IMR-90 (cell line): ENCODE results near the gene HAND2. TPM values are rescaled to one million over a fixed set of nuclear protein-coding genes. Genes with fewer than 3 reads are reported as not detected.

ENCODE experiments used
- ATAC-seq: fragments of 200-7000 bp; cut with Tn5 transposase; 2 replicates; pipeline ENCODE4 v1.9.1; 2020; ENCODE audit warnings: low read depth, mild to moderate bottlenecking, moderate library complexity
- BruUV-seq: library from RNA; stranded (reverse); fragments of 400-500 nt; replicated peaks from 2 replicates; lab custom pipeline; 2021; lab: Mats Ljungman, UMichigan
- CTCF ChIA-PET: fragments of 300-600 bp; formaldehyde crosslinking; extraction: SDS; loops from one replicate; lab custom pipeline; 2021; ENCODE audit warnings: antibody characterized with exemption; lab: Yijun Ruan, JAX
- POLR2A ChIA-PET: fragments of 300-600 bp; sonication (Branson Sonifier 250); formaldehyde crosslinking; loops from one replicate; lab custom pipeline; 2022; ENCODE audit warnings: antibody characterized with exemption; ENCODE audit not compliant: unreplicated experiment; lab: Charles Lee
- DNase-seq: peaks from one replicate; pipeline ENCODE4 v3.0.0; 2013
- H2AFZ ChIP-seq: replicated peaks from 2 replicates; pipeline ENCODE3; 2013; ENCODE audit warnings: low read length, mild to moderate bottlenecking; ENCODE audit not compliant: poor library complexity
- H2AK5ac ChIP-seq: 2 replicates; pipeline ENCODE4 v1.6.1; 2013; ENCODE audit warnings: low read depth, low read length, inconsistent platforms
- H2AK9ac ChIP-seq: replicated peaks from 2 replicates; pipeline ENCODE3; 2013; ENCODE audit warnings: mild to moderate bottlenecking, low read depth, low read length, moderate library complexity; ENCODE audit not compliant: poor library complexity
- H2BK120ac ChIP-seq: 2 replicates; pipeline ENCODE4 v1.6.1; 2013; ENCODE audit warnings: low read depth, low read length, inconsistent platforms
- H2BK15ac ChIP-seq: 3 replicates; pipeline ENCODE4 v1.6.1; 2013; ENCODE audit warnings: low read depth, low read length, inconsistent platforms
- H2BK20ac ChIP-seq: 2 replicates; pipeline ENCODE4 v1.6.1; 2013; ENCODE audit warnings: low read depth, mild to moderate bottlenecking, inconsistent platforms, low read length, moderate library complexity
- H2BK5ac ChIP-seq: 2 replicates; pipeline ENCODE4 v1.6.1; 2013; ENCODE audit warnings: mild to moderate bottlenecking, low read depth, low read length, inconsistent platforms; ENCODE audit not compliant: poor library complexity, severe bottlenecking
- H3K14ac ChIP-seq: replicated peaks from 2 replicates; pipeline ENCODE4 v1.6.1; 2013; ENCODE audit warnings: low read depth, low read length, inconsistent platforms
- H3K18ac ChIP-seq: 2 replicates; pipeline ENCODE4 v1.6.1; 2013; ENCODE audit warnings: low read depth, low read length, control low read depth
- H3K23ac ChIP-seq: 2 replicates; pipeline ENCODE4 v1.6.1; 2013; ENCODE audit warnings: low read depth, low read length, inconsistent platforms
- H3K27ac ChIP-seq: 2 replicates; pipeline ENCODE4 v1.5.1; 2013; ENCODE audit warnings: mild to moderate bottlenecking, control low read depth, low read length; ENCODE audit not compliant: insufficient read depth
- H3K27me3 ChIP-seq: 2 replicates; pipeline ENCODE4 v1.6.1; 2013; ENCODE audit warnings: low read length; ENCODE audit not compliant: control insufficient read depth, insufficient read depth
- H3K36me3 ChIP-seq: 2 replicates; pipeline ENCODE4 v1.6.1; 2013; ENCODE audit warnings: low read length, mixed read lengths; ENCODE audit not compliant: control insufficient read depth, insufficient read depth
- H3K4ac ChIP-seq: 2 replicates; pipeline ENCODE4 v1.6.1; 2013; ENCODE audit warnings: low read depth, low read length, inconsistent platforms
- H3K4me1 ChIP-seq: 2 replicates; pipeline ENCODE4 v1.6.1; 2013; ENCODE audit warnings: low read length, mixed read lengths; ENCODE audit not compliant: control insufficient read depth, insufficient read depth
- H3K4me2 ChIP-seq: 2 replicates; pipeline ENCODE4 v1.6.1; 2013; ENCODE audit warnings: low read depth, mild to moderate bottlenecking, control low read depth, low read length, moderate library complexity
- H3K4me3 ChIP-seq: 2 replicates; pipeline ENCODE4 v1.5.1; 2013; ENCODE audit warnings: low read depth, mild to moderate bottlenecking, control low read depth, low read length, moderate library complexity; ENCODE audit not compliant: insufficient read depth
- H3K56ac ChIP-seq: 2 replicates; pipeline ENCODE4 v1.6.1; 2013; ENCODE audit warnings: low read length, inconsistent platforms; ENCODE audit not compliant: insufficient read depth; ENCODE audit errors: extremely low read depth
- H3K79me1 ChIP-seq, 2 experiments: 2 replicates each; pipeline ENCODE4 v1.6.1; 2013; ENCODE audit warnings: low read length in 2 of 2, inconsistent platforms in 1 of 2, low read depth in 1 of 2
- H3K9ac ChIP-seq: 2 replicates; pipeline ENCODE4 v1.6.1; 2013; ENCODE audit warnings: low read depth, low read length, control low read depth
- H3K9me1 ChIP-seq: 2 replicates; pipeline ENCODE4 v1.6.1; 2013; ENCODE audit warnings: low read length, inconsistent platforms; ENCODE audit not compliant: insufficient read depth
- H3K9me3 ChIP-seq: 2 replicates; pipeline ENCODE4 v1.6.1; 2013; ENCODE audit warnings: low read length; ENCODE audit not compliant: control insufficient read depth, insufficient read depth
- H4K20me1 ChIP-seq: 2 replicates; pipeline ENCODE4 v1.6.1; 2013; ENCODE audit warnings: low read length, inconsistent platforms; ENCODE audit not compliant: insufficient read depth
- H4K5ac ChIP-seq: 2 replicates; pipeline ENCODE4 v1.6.1; 2013; ENCODE audit warnings: mild to moderate bottlenecking, low read depth, low read length, control low read depth
- H4K8ac ChIP-seq, 2 experiments: 2 replicates each; pipeline ENCODE4 v1.6.1; 2013; ENCODE audit warnings: low read depth in 2 of 2, low read length in 2 of 2, control low read depth in 1 of 2, inconsistent platforms in 1 of 2
- H4K91ac ChIP-seq: 2 replicates; pipeline ENCODE4 v1.6.1; 2013; ENCODE audit warnings: low read depth, low read length, inconsistent platforms; ENCODE audit not compliant: insufficient read depth
- BHLHE40 ChIP-seq: fragments of 150-350 bp; IDR thresholded peaks from 2 replicates; pipeline ENCODE4 v1.6.1; 2016; ENCODE audit warnings: mild to moderate bottlenecking, low read depth, low read length
- CEBPB ChIP-seq: IDR thresholded peaks from 2 replicates; pipeline ENCODE4 v1.6.1; 2012; ENCODE audit warnings: low read depth, low read length, improper control_type of control experiment
- CHD1 ChIP-seq: IDR thresholded peaks from 2 replicates; pipeline ENCODE4 v1.6.1; 2012; ENCODE audit warnings: low read depth, low read length, improper control_type of control experiment
- CTCF ChIP-seq: conservative IDR thresholded peaks from 2 replicates; pipeline ENCODE4 v1.5.1; 2012; ENCODE audit warnings: mild to moderate bottlenecking, low read depth, low read length, improper control_type of control experiment
- ELK1 ChIP-seq: fragments of 150-350 bp; IDR thresholded peaks from 2 replicates; pipeline ENCODE4 v1.6.1; 2016; ENCODE audit warnings: low read depth, mild to moderate bottlenecking, low read length, moderate library complexity, borderline replicate concordance
- FOS ChIP-seq: fragments of 150-350 bp; IDR thresholded peaks from 2 replicates; pipeline ENCODE4 v1.6.1; 2016; ENCODE audit warnings: low read depth, low read length
- MAZ ChIP-seq: IDR thresholded peaks from 2 replicates; pipeline ENCODE4 v1.6.1; 2012; ENCODE audit warnings: low read depth, mild to moderate bottlenecking, low read length, improper control_type of control experiment, moderate library complexity, borderline replicate concordance
- MXI1 ChIP-seq: IDR thresholded peaks from 2 replicates; pipeline ENCODE4 v1.6.1; 2012; ENCODE audit warnings: low read depth, mild to moderate bottlenecking, low read length, moderate library complexity, borderline replicate concordance
- POLR2A ChIP-seq: IDR thresholded peaks from 2 replicates; pipeline ENCODE4 v1.6.1; 2012; ENCODE audit warnings: mild to moderate bottlenecking, low read depth, low read length
- RAD21 ChIP-seq: IDR thresholded peaks from 2 replicates; pipeline ENCODE4 v1.6.1; 2012; ENCODE audit warnings: low read length, improper control_type of control experiment
- RCOR1 ChIP-seq: IDR thresholded peaks from 2 replicates; pipeline ENCODE4 v1.6.1; 2012; ENCODE audit warnings: mild to moderate bottlenecking, low read length, improper control_type of control experiment; ENCODE audit not compliant: insufficient replicate concordance
- RFX5 ChIP-seq: IDR thresholded peaks from 2 replicates; pipeline ENCODE4 v1.8.0; 2012; ENCODE audit warnings: low read depth, mild to moderate bottlenecking, low read length, moderate library complexity
- SMC3 ChIP-seq: fragments of 150-350 bp; IDR thresholded peaks from 2 replicates; pipeline ENCODE4 v1.6.1; 2016; ENCODE audit warnings: low read depth, mild to moderate bottlenecking, antibody characterized with exemption, low read length, moderate library complexity
- USF2 ChIP-seq: fragments of 150-350 bp; IDR thresholded peaks from 2 replicates; pipeline ENCODE4 v1.6.1; 2017; ENCODE audit warnings: mild to moderate bottlenecking, antibody characterized with exemption, low read length, low read depth
- WGBS, 2 experiments: methylation state at CpG; one replicate each; pipeline versions ENCODE4 v1.1.5 to v1.1.7; 2013; ENCODE audit warnings: missing lambda C conversion rate in 2 of 2; ENCODE audit not compliant: insufficient read length in 1 of 2; ENCODE audit errors: extremely low coverage in 2 of 2; 5-methylcytosine and 5-hydroxymethylcytosine counted together
- dilution Hi-C: fragments of 300-500 bp; cut with HindIII; formaldehyde crosslinking; loops from one replicate; pipeline ENCODE4 v1.14.3; 2018; ENCODE audit warnings: low sequenced_read_pairs; ENCODE audit not compliant: unreplicated experiment
- in situ Hi-C: fragments of 300-500 bp; cut with MboI; formaldehyde crosslinking; loops from 3 replicates; pipeline ENCODE4 v1.14.3; 2019; ENCODE audit warnings: low sequenced_read_pairs, inconsistent platforms, mixed read lengths
- intact Hi-C: fragments of 100-400 bp; cut with micrococcal nuclease; formaldehyde crosslinking; loops from 2 replicates; pipeline ENCODE4 v1.10.0; 2022
- polyA plus RNA-seq, 3 experiments: library from polyadenylated mRNA; depleted of rRNA; stranded (reverse); fragments of >200 nt; gene quantifications; 2 replicates each; pipeline ENCODE4 v1.2.3, GENCODE V29; 2012; ENCODE audit warnings: low replicate concordance in 1 of 3
- total RNA-seq: library from RNA; depleted of rRNA; stranded (reverse); fragments of >200 nt; gene quantifications from 2 replicates; pipeline ENCODE4 v1.2.3, GENCODE V29; 2012

Gene HAND2
- total and polyA plus RNA-seq, 2 of the 4 experiments (the other 2 are of a cell fraction) = 0.36 to 0.97 TPM

- H3K9ac ChIP-seq = no peak overlapping the region
- H2BK15ac ChIP-seq = no peak overlapping the region
- no peak overlapping the region for H3K27ac ChIP-seq
- no peak overlapping the region for H2AK9ac ChIP-seq
- DNase-seq (no peak), ATAC-seq (no peak)
- POLR2A ChIA-PET = no interaction called here
- no TSS peak for BruUV-seq
- H3K4me1 ChIP-seq = no peaks in the 10 kb centered on the region
- H2BK5ac ChIP-seq = no peak overlapping the region
- no peak overlapping the region for H2BK120ac ChIP-seq
- no peak overlapping the region for H3K23ac ChIP-seq
- H3K4ac ChIP-seq = no peak overlapping the region
- H3K4me2 ChIP-seq = no peak overlapping the region; the same call in 1 of the 2 replicates
- no peak overlapping the region for H3K4me3 ChIP-seq
- intact Hi-C loops (no loop called here), dilution Hi-C loops (no loop called here), in situ Hi-C loops (loop anchor here (25.0 kb wide), 1 partner anchor 795 kb away; no protein-coding TSS in a partner anchor)
- no peaks in the 10 kb centered on the region for H4K20me1 ChIP-seq
- H3K79me1 ChIP-seq = no peaks in the 10 kb centered on the region
- H4K5ac ChIP-seq = no peak overlapping the region
- WGBS, 2 experiments = 13% methylated on average over 3 of the region's 48 CpGs; no CpG with 5 or more reads in 1 of the 2 experiments
- H3K36me3 ChIP-seq = no peaks in the 10 kb centered on the region
- H3K56ac ChIP-seq = no peak overlapping the region
- CTCF ChIA-PET = no interaction called here
- H3K18ac ChIP-seq = no peak overlapping the region
- H3K9me1 ChIP-seq = no peaks in the 10 kb centered on the region
- no peak overlapping the region for H2BK20ac ChIP-seq
- no peak overlapping the region for H3K14ac ChIP-seq
- H3K27me3 ChIP-seq = peaks cover 80% of the 10 kb centered on the region
- H4K91ac ChIP-seq = no peak overlapping the region
- H2AK5ac ChIP-seq = no peak overlapping the region
- H3K9me3 ChIP-seq = peaks cover 11% of the 10 kb centered on the region; the same call in 1 of the 2 replicates
- H2AFZ ChIP-seq = peak overlapping the region; percentile 59
- H4K8ac ChIP-seq = no peak overlapping the region
- no peak for TF ChIP-seq BHLHE40
- no peak for TF ChIP-seq CHD1
- no peak for TF ChIP-seq POLR2A
- TF ChIP-seq FOS = no peak
- TF ChIP-seq RAD21 = no peak
- TF ChIP-seq ELK1 = no peak
- TF ChIP-seq CEBPB = no peak
- no peak for TF ChIP-seq CTCF
- no peak for TF ChIP-seq RFX5
- no peak for TF ChIP-seq USF2
- no peak for TF ChIP-seq SMC3
- TF ChIP-seq RCOR1 = no peak
- no peak for TF ChIP-seq MAZ
- TF ChIP-seq MXI1 = no peak
Measured at GRCh38 chr4:173516621-173517524, 13.2 kb downstream of the HAND2 start.
